B cell (primary cell): ENCODE data around the gene LMO1. TPM values are rescaled to one million over a fixed set of nuclear protein-coding genes. Genes with fewer than 3 reads are reported as not detected.

Experiments
- ATAC-seq: fragments of 200-7000 bp; cut with Tn5 transposase; one replicate; pipeline ENCODE4 v1.10.0; 2021; ENCODE audit warnings: low read depth, mild to moderate bottlenecking, moderate number of reproducible peaks, moderate library complexity
- CTCF ChIA-PET: fragments of 350-600 bp; sonication (Branson Sonifier 250); formaldehyde crosslinking; loops from one replicate; lab custom pipeline; 2021; ENCODE audit warnings: antibody characterized with exemption, inconsistent platforms; lab: Charles Lee
- POLR2A ChIA-PET: fragments of 350-600 bp; sonication (Branson Sonifier 250); formaldehyde crosslinking; loops from one replicate; lab custom pipeline; 2021; ENCODE audit warnings: antibody characterized with exemption; lab: Charles Lee
- DNase-seq: peaks from one replicate; pipeline ENCODE4 v3.0.0; 2013
- H2AFZ ChIP-seq: 2 replicates; pipeline ENCODE4 v1.6.1; 2012; ENCODE audit warnings: mild to moderate bottlenecking, low read depth, low read length; ENCODE audit not compliant: insufficient read depth, poor library complexity, severe bottlenecking
- H3K27ac ChIP-seq, 2 donors: 1 replicate in 1 of 2; 2 replicates in 1 of 2; pipeline ENCODE4 v1.5.1; 2012 to 2013; ENCODE audit warnings: low read length in 2 of 2, mild to moderate bottlenecking in 2 of 2, moderate library complexity in 1 of 2
- H3K27me3 ChIP-seq, 4 experiments: fragments of 200-600 bp in 1 of 4; sonication (generic) in 1 of 4; replicated peaks in 1 of 4; 1 replicate in 2 of 4; 2 replicates in 2 of 4; pipeline versions ENCODE4 v1.6.1 to v1.7.0; 2013 to 2016; ENCODE audit warnings: low read length in 3 of 4, mild to moderate bottlenecking in 2 of 4, mixed read lengths in 1 of 4, moderate library complexity in 1 of 4; ENCODE audit not compliant: insufficient read depth in 4 of 4, control insufficient read depth in 3 of 4; ENCODE audit errors: control extremely low read depth in 1 of 4
- H3K36me3 ChIP-seq, 2 experiments: replicated peaks in 1 of 2; 1 replicate in 1 of 2; 2 replicates in 1 of 2; pipeline versions ENCODE4 v1.6.1 to v1.7.1; 2013; ENCODE audit warnings: low read length in 1 of 2; ENCODE audit not compliant: insufficient read depth in 2 of 2, control insufficient read depth in 1 of 2; ENCODE audit errors: control extremely low read depth in 1 of 2, extremely low read depth in 1 of 2
- H3K4me1 ChIP-seq, 2 donors: fragments of 200-600 bp in 1 of 2; sonication (generic) in 1 of 2; 1 replicate in 1 of 2; 2 replicates in 1 of 2; pipeline versions ENCODE4 v1.5.1 to v1.6.1; 2013 to 2017; ENCODE audit warnings: low read length in 2 of 2; ENCODE audit not compliant: control insufficient read depth in 2 of 2, insufficient read depth in 2 of 2
- H3K4me2 ChIP-seq: replicated peaks from 2 replicates; pipeline ENCODE3; 2012; ENCODE audit warnings: mild to moderate bottlenecking, low read depth, low read length; ENCODE audit not compliant: poor library complexity, severe bottlenecking
- H3K4me3 ChIP-seq, 5 experiments: fragments of 200-600 bp in 1 of 5; sonication (generic) in 1 of 5; 1 replicate in 3 of 5; 2 replicates in 2 of 5; pipeline versions ENCODE4 v1.5.1 to v1.7.0; 2011 to 2016; ENCODE audit warnings: low read length in 4 of 5, mild to moderate bottlenecking in 4 of 5, low read depth in 2 of 5, control low read depth in 1 of 5, moderate library complexity in 1 of 5; ENCODE audit not compliant: insufficient read depth in 1 of 5; ENCODE audit errors: control extremely low read depth in 1 of 5, extremely low read depth in 1 of 5
- H3K79me2 ChIP-seq: fragments of 200-600 bp; sonication (generic); one replicate; pipeline ENCODE4 v1.6.0; 2016; ENCODE audit warnings: low read length; ENCODE audit not compliant: control insufficient read depth, insufficient read depth
- H3K9ac ChIP-seq: fragments of 200-600 bp; sonication (generic); 2 replicates; pipeline ENCODE4 v1.6.1; 2017; ENCODE audit warnings: mild to moderate bottlenecking, low read length, moderate library complexity
- H3K9me3 ChIP-seq, 3 donors: one replicate each; pipeline versions ENCODE4 v1.6.1 to v1.7.1; 2013; ENCODE audit warnings: low read length in 2 of 3; ENCODE audit not compliant: control insufficient read depth in 2 of 3, insufficient read depth in 1 of 3; ENCODE audit errors: control extremely low read depth in 1 of 3
- H4K20me1 ChIP-seq: 2 replicates; pipeline ENCODE4 v1.6.0; 2012; ENCODE audit warnings: mild to moderate bottlenecking, low read length; ENCODE audit not compliant: insufficient read depth, control insufficient read depth, poor library complexity, severe bottlenecking
- H3K27ac Mint-ChIP-seq: one replicate; pipeline ENCODE4 v1.8.0; 2021; ENCODE audit warnings: mixed read lengths
- H3K27me3 Mint-ChIP-seq: one replicate; pipeline ENCODE4 v1.8.0; 2021; ENCODE audit warnings: mixed read lengths
- H3K4me1 Mint-ChIP-seq: one replicate; pipeline ENCODE4 v1.8.0; 2021; ENCODE audit warnings: mixed read lengths
- H3K4me3 Mint-ChIP-seq: one replicate; pipeline ENCODE4 v1.8.0; 2021; ENCODE audit warnings: mixed read lengths
- H3K9me3 Mint-ChIP-seq: one replicate; pipeline ENCODE4 v1.8.0; 2022; ENCODE audit warnings: mixed read lengths; ENCODE audit not compliant: insufficient read depth
- EZH2 ChIP-seq: IDR thresholded peaks from 2 replicates; pipeline ENCODE4 v1.6.1; 2012; ENCODE audit warnings: borderline replicate concordance, low read depth, mild to moderate bottlenecking, moderate library complexity, low read length; ENCODE audit not compliant: insufficient read depth, poor library complexity, severe bottlenecking
- WGBS: methylation state at CpG from one replicate; pipeline ENCODE4 v1.1.5; 2013; ENCODE audit warnings: missing lambda C conversion rate; ENCODE audit not compliant: insufficient coverage; 5-methylcytosine and 5-hydroxymethylcytosine counted together
- intact Hi-C: fragments of 100-400 bp; cut with micrococcal nuclease; formaldehyde crosslinking; loops from one replicate; pipeline ENCODE4 v1.10.0; 2022
- polyA plus RNA-seq: library from polyadenylated mRNA; depleted of rRNA; stranded (reverse); fragments of >200 nt; gene quantifications from 2 replicates; pipeline ENCODE4 v1.2.3, GENCODE V29; 2012
- total RNA-seq, 2 donors: library from RNA; stranded (reverse); fragments of 120-200 nt in 1 of 2; gene quantifications; 1 replicate in 1 of 2; 2 replicates in 1 of 2; pipeline versions ENCODE4 v1.2.3 to v1.2.4, GENCODE V29; 2013 to 2022
- TF ChIP-seq, protein P1 (sequence below): fragments of 200-600 bp; IDR thresholded peaks from one replicate; pipeline ENCODE4 v1.8.0; 2022; ENCODE audit warnings: antibody characterized with exemption, mild to moderate bottlenecking

The LMO1 gene
- total and polyA plus RNA-seq, 2 donors (not counting 1 experiment from before 2014, with no cell fraction given) = 0.22 TPM; not detected in 1

DNA sequence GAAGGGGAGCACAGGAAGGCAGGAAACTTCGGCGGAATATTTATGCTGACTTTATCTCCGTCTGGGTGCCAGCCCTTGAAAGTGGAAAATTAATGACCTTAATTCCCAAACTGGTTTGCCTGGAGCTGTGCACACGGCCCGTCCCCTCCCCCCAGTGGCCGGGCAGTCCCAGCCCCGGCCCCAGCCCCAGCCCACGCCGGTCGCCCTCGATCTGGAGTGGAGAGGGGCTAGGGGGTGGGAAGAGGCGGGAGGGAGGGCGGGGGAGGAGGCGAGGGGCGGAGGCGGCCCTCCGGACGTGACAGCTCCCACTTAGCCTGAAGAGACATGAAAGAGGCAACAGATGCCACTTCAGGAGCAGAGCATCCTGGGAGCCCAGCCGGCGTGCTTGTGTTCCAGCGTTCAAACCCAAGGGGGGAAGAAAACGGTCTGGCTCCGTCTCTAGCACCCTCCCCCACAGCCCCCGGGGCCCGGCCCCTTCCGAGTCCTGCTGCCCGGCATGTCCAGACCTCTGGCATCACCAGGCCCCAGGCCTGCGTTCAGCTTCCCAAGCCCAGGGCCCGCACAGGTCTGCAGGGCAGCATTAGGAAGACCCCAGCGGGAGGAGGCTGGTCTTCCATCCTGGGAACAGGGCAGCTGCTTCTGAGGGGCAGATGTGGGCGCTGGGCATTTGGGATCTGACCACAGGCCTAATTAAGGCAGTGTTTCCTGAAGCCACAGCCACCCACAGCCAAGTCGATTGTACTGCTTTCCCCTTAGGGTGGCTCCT, 20.0 kb upstream of the LMO1 start:
- H3K9me3 Mint-ChIP-seq = no peaks in the 10 kb centered on the region
- ChIA-PET CTCF (interaction anchor here (1.2 kb wide), 1 partner anchor 35 kb away, joined by 4 read pairs; no protein-coding TSS in a partner anchor), POLR2A (no interaction called here)
- intact Hi-C loops = no loop called here
- no peak overlapping the region for H3K27ac Mint-ChIP-seq
- DNase-seq (no peak), ATAC-seq (no peak)
- Histone ChIP-seq H3K27ac (no peak overlapping the region), H3K9ac (no peak overlapping the region), H2AFZ (no peak overlapping the region), H3K36me3 (no peaks in the 10 kb centered on the region), H3K4me1 (no peaks in the 10 kb centered on the region), H3K27me3 (peaks cover 0 to 8% (median 3%) of the 10 kb centered on the region in 4 experiments), H3K4me2 (no peak overlapping the region), H3K9me3 (no peaks in the 10 kb centered on the region), H3K79me2 (no peaks in the 10 kb centered on the region), H4K20me1 (no peaks in the 10 kb centered on the region), H3K4me3 (no peak overlapping the region)
- H3K27me3 Mint-ChIP-seq = peaks cover 18% of the 10 kb centered on the region
- no peaks in the 10 kb centered on the region for H3K4me1 Mint-ChIP-seq
- no peak overlapping the region for H3K4me3 Mint-ChIP-seq
- 24% methylated on average over 18 of the region's 32 CpGs for WGBS
- TF ChIP-seq, protein P1, sequence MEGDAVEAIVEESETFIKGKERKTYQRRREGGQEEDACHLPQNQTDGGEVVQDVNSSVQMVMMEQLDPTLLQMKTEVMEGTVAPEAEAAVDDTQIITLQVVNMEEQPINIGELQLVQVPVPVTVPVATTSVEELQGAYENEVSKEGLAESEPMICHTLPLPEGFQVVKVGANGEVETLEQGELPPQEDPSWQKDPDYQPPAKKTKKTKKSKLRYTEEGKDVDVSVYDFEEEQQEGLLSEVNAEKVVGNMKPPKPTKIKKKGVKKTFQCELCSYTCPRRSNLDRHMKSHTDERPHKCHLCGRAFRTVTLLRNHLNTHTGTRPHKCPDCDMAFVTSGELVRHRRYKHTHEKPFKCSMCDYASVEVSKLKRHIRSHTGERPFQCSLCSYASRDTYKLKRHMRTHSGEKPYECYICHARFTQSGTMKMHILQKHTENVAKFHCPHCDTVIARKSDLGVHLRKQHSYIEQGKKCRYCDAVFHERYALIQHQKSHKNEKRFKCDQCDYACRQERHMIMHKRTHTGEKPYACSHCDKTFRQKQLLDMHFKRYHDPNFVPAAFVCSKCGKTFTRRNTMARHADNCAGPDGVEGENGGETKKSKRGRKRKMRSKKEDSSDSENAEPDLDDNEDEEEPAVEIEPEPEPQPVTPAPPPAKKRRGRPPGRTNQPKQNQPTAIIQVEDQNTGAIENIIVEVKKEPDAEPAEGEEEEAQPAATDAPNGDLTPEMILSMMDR = no peak
- no peak for TF ChIP-seq EZH2

- Histone ChIP-seq H2AFZ (no peak overlapping the region), H3K4me3 (no peak overlapping the region), H3K4me1 (no peaks in the 10 kb centered on the region), H3K27ac (no peak overlapping the region), H3K4me2 (no peak overlapping the region), H4K20me1 (no peaks in the 10 kb centered on the region), H3K27me3 (peaks cover 0 to 8% (median 3%) of the 10 kb centered on the region in 4 experiments), H3K79me2 (no peaks in the 10 kb centered on the region), H3K9me3 (no peaks in the 10 kb centered on the region), H3K36me3 (no peaks in the 10 kb centered on the region), H3K9ac (no peak overlapping the region)
- H3K27me3 Mint-ChIP-seq = peaks cover 18% of the 10 kb centered on the region
- H3K9me3 Mint-ChIP-seq = no peaks in the 10 kb centered on the region
- ATAC-seq (no peak), DNase-seq (no peak)
- H3K4me1 Mint-ChIP-seq = no peaks in the 10 kb centered on the region
- POLR2A ChIA-PET = no interaction called here
- TF ChIP-seq, protein P1 = no peak
- TF ChIP-seq EZH2 = no peak
- 70% methylated on average over 5 of the region's 8 CpGs for WGBS
- intact Hi-C loops = no loop called here
- H3K27ac Mint-ChIP-seq = no peak overlapping the region
- H3K4me3 Mint-ChIP-seq = no peak overlapping the region
- CTCF ChIA-PET = no interaction called here
These were observed 19.4 kb upstream of the LMO1 start for GRCh38 chr11:8283100-8283464.
